Measurements from ENCODE around the gene SMCO4. TPM values are rescaled to one million over a fixed set of nuclear protein-coding genes. Genes with fewer than 3 reads are reported as not detected.

The SMCO4 gene
- total and polyA plus RNA-seq, 2 of the 8 experiments (the other 6 are each of a cell fraction or from before 2014, with no cell fraction given) = 33.2 to 53.9 TPM

GRCh38 chr11:93530468-93530826 is 12.7 kb downstream of the SMCO4 start (continued):
- TF ChIP-seq ATF2 (IDR thresholded peaks at IDR 0.05; ENCODE audit: low read length) (no peak), SUZ12 (IDR thresholded peaks at IDR 0.05; ENCODE audit: low read length) (no peak), POLR2A (IDR thresholded peaks at IDR 0.05; ENCODE audit: control extremely low read depth in 1 of 2, low read depth in 2 of 2, low read length in 2 of 2) (no peak)
